PC-3 (cell line): ENCODE results near the gene PLCB4. TPM values are rescaled to one million over a fixed set of nuclear protein-coding genes. Genes with fewer than 3 reads are reported as not detected.

ENCODE experiments used
- ATAC-seq: fragments of 200-7000 bp; cut with Tn5 transposase; 2 replicates; pipeline ENCODE4 v1.9.1; 2020; ENCODE audit warnings: mild to moderate bottlenecking, moderate library complexity
- BruUV-seq: library from RNA; stranded (reverse); fragments of 400-500 nt; replicated peaks from 2 replicates; lab custom pipeline; 2021; lab: Mats Ljungman, UMichigan
- CTCF ChIA-PET: fragments of 300-600 bp; sonication (Branson Sonifier 250); formaldehyde crosslinking; loops from one replicate; lab custom pipeline; 2022; ENCODE audit warnings: antibody characterized with exemption; lab: Charles Lee
- POLR2A ChIA-PET: fragments of 300-600 bp; sonication (Branson Sonifier 250); formaldehyde crosslinking; loops from one replicate; lab custom pipeline; 2022; ENCODE audit warnings: antibody characterized with exemption; ENCODE audit not compliant: unreplicated experiment; lab: Charles Lee
- DNase-seq: peaks from one replicate; pipeline ENCODE4 v3.0.0-alpha.2; 2015
- H2AFZ ChIP-seq: fragments of 300-600 bp; sonication (generic); 2 replicates; pipeline ENCODE4 v1.6.0; 2016; ENCODE audit warnings: antibody characterized with exemption, low read length
- H3F3A ChIP-seq: fragments of 300-600 bp; sonication (generic); one replicate; pipeline ENCODE4 v1.6.0; 2017; ENCODE audit warnings: antibody characterized with exemption, low read length, control low read depth, mild to moderate bottlenecking; ENCODE audit not compliant: unreplicated experiment
- H3K27ac ChIP-seq: fragments of 300-600 bp; sonication (generic); 2 replicates; pipeline ENCODE4 v1.5.1; 2016; ENCODE audit warnings: mild to moderate bottlenecking, low read length
- H3K27me3 ChIP-seq: fragments of 300-600 bp; sonication (generic); 2 replicates; pipeline ENCODE4 v1.6.1; 2016; ENCODE audit warnings: low read length, mixed read lengths
- H3K36me3 ChIP-seq: fragments of 300-600 bp; sonication (generic); 2 replicates; pipeline ENCODE4 v1.6.1; 2016; ENCODE audit warnings: low read depth, mixed run types, low read length, mixed read lengths
- H3K4me1 ChIP-seq: fragments of 300-600 bp; sonication (generic); 2 replicates; pipeline ENCODE4 v1.5.1; 2016; ENCODE audit warnings: low read length; ENCODE audit not compliant: insufficient read depth
- H3K4me2 ChIP-seq: fragments of 300-600 bp; sonication (generic); 2 replicates; pipeline ENCODE4 v1.6.0; 2016; ENCODE audit warnings: low read length
- H3K4me3 ChIP-seq: fragments of 300-600 bp; sonication (generic); 2 replicates; pipeline ENCODE4 v1.5.1; 2016; ENCODE audit warnings: mild to moderate bottlenecking, low read length, mixed read lengths
- H3K79me2 ChIP-seq: fragments of 300-600 bp; sonication (generic); 2 replicates; pipeline ENCODE4 v1.6.1; 2017; ENCODE audit warnings: low read length, mixed read lengths
- H3K9ac ChIP-seq: fragments of 300-600 bp; sonication (generic); 2 replicates; pipeline ENCODE4 v1.6.0; 2016; ENCODE audit warnings: mild to moderate bottlenecking, low read length
- H3K9me2 ChIP-seq: fragments of 300-600 bp; sonication (generic); replicated peaks from 2 replicates; pipeline ENCODE4 v1.6.1; 2016; ENCODE audit warnings: mixed run types, low read length, mixed read lengths
- H3K9me3 ChIP-seq: fragments of 300-600 bp; sonication (generic); 2 replicates; pipeline ENCODE4 v1.6.1; 2016; ENCODE audit warnings: low read length, mixed read lengths
- H4K20me1 ChIP-seq: fragments of 300-600 bp; sonication (generic); 2 replicates; pipeline ENCODE4 v1.6.1; 2016; ENCODE audit warnings: low read length, mixed read lengths
- CTCF ChIP-seq: fragments of 300-600 bp; sonication (generic); conservative IDR thresholded peaks from 2 replicates; pipeline ENCODE4 v1.5.1; 2017; ENCODE audit warnings: antibody characterized with exemption, low read depth, mild to moderate bottlenecking, low read length
- EZH2 ChIP-seq: fragments of 300-600 bp; sonication (generic); IDR thresholded peaks from one replicate; pipeline ENCODE4 v1.6.1; 2017; ENCODE audit warnings: antibody characterized with exemption, mild to moderate bottlenecking, low read length; ENCODE audit not compliant: unreplicated experiment
- EZH2phosphoT487 ChIP-seq: fragments of 300-600 bp; sonication (generic); IDR thresholded peaks from 2 replicates; pipeline ENCODE4 v1.6.1; 2018; ENCODE audit warnings: mild to moderate bottlenecking, antibody characterized with exemption, low read length, borderline replicate concordance
- intact Hi-C: fragments of 100-400 bp; cut with micrococcal nuclease; formaldehyde crosslinking; loops from 2 replicates; pipeline ENCODE4 v1.9.0; 2023
- total RNA-seq: library from RNA; depleted of rRNA; stranded (reverse); fragments of >200 nt; gene quantifications from 2 replicates; pipeline ENCODE4 v1.2.3, GENCODE V29; 2014

The PLCB4 gene
- total RNA-seq, 1 experiment from 2014 or later = 25.4 TPM

GRCh38 chr20:9142809-9143208 lies 73.9 kb downstream of the PLCB4 start:
- no TSS peak for BruUV-seq
- CTCF ChIA-PET = no interaction called here
- Histone ChIP-seq H3F3A (no peaks in the 10 kb centered on the region), H3K27ac (no peak overlapping the region), H3K36me3 (0 out of 2 replicates have a peak, but pooled peaks cover 6% of the 10 kb centered on the region), H3K79me2 (no peaks in the 10 kb centered on the region), H3K9me2 (no peaks in the 10 kb centered on the region), H2AFZ (no peak overlapping the region), H3K9ac (no peak overlapping the region), H3K4me2 (no peak overlapping the region), H3K4me3 (no peak overlapping the region), H3K27me3 (no peaks in the 10 kb centered on the region), H3K9me3 (no peaks in the 10 kb centered on the region), H4K20me1 (no peaks in the 10 kb centered on the region), H3K4me1 (peaks cover 10% of the 10 kb centered on the region)
- TF ChIP-seq CTCF (no peak), EZH2 (no peak), EZH2phosphoT487 (no peak)
- intact Hi-C loops = no loop called here
- ATAC-seq = no peak
- POLR2A ChIA-PET = no interaction called here
- no peak for DNase-seq

GRCh38 chr20:9143926-9144325 lies 75.0 kb downstream of the PLCB4 start:
- 0 out of 2 replicates have a peak, but pooled peaks cover under 1% of the 10 kb centered on the region for H3K36me3 ChIP-seq
- ChIA-PET CTCF (no interaction called here), POLR2A (no interaction called here)
- H3K27me3 ChIP-seq = no peaks in the 10 kb centered on the region
- BruUV-seq = no TSS peak
- no peaks in the 10 kb centered on the region for H3K79me2 ChIP-seq
- ATAC-seq (no peak), DNase-seq (no peak)
- no peaks in the 10 kb centered on the region for H3K9me3 ChIP-seq
- peaks cover 10% of the 10 kb centered on the region for H3K4me1 ChIP-seq
- H3K4me3 ChIP-seq = no peak overlapping the region
- no peaks in the 10 kb centered on the region for H4K20me1 ChIP-seq
- no peak for TF ChIP-seq EZH2phosphoT487
- TF ChIP-seq CTCF = no peak
- no peak for TF ChIP-seq EZH2
- intact Hi-C loops = no loop called here
- H3F3A ChIP-seq = no peaks in the 10 kb centered on the region
- H3K9ac ChIP-seq = no peak overlapping the region
- no peak overlapping the region for H2AFZ ChIP-seq
- H3K9me2 ChIP-seq = no peaks in the 10 kb centered on the region
- no peak overlapping the region for H3K27ac ChIP-seq
- no peak overlapping the region for H3K4me2 ChIP-seq

- H3F3A ChIP-seq = no peaks in the 10 kb centered on the region
- no peaks in the 10 kb centered on the region for H3K9me2 ChIP-seq
- DNase-seq = no peak
- H3K9me3 ChIP-seq = no peaks in the 10 kb centered on the region
- no peak for ATAC-seq
- H3K4me1 ChIP-seq = peaks cover 10% of the 10 kb centered on the region
- no peak overlapping the region for H3K4me3 ChIP-seq
- H2AFZ ChIP-seq = no peak overlapping the region
- no peaks in the 10 kb centered on the region for H3K79me2 ChIP-seq
- no peaks in the 10 kb centered on the region for H4K20me1 ChIP-seq
- ChIA-PET POLR2A (no interaction called here), CTCF (interaction anchor here (0.6 kb wide), 1 partner anchor 263 kb away, joined by 4 read pairs; no protein-coding TSS in a partner anchor)
- H3K27ac ChIP-seq = no peak overlapping the region
- intact Hi-C loops = no loop called here
- H3K27me3 ChIP-seq = no peaks in the 10 kb centered on the region
- no peak overlapping the region for H3K9ac ChIP-seq
- no TSS peak for BruUV-seq
- H3K36me3 ChIP-seq = no peaks in the 10 kb centered on the region
- no peak overlapping the region for H3K4me2 ChIP-seq
- TF ChIP-seq EZH2 = no peak
These were observed 75.8 kb downstream of the PLCB4 start for GRCh38 chr20:9144643-9145042.
